GM12873 (cell line): ENCODE measurements around the gene QRICH2.

Experiments used
- CTCF ChIP-seq: IDR thresholded peaks from 2 replicates; pipeline ENCODE4 v1.5.1; 2012; ENCODE audit warnings: low read depth, mild to moderate bottlenecking, moderate library complexity, low read length, control low read depth; ENCODE audit not compliant: insufficient read depth; ENCODE audit errors: missing control alignments

QRICH2 gene

DNA sequence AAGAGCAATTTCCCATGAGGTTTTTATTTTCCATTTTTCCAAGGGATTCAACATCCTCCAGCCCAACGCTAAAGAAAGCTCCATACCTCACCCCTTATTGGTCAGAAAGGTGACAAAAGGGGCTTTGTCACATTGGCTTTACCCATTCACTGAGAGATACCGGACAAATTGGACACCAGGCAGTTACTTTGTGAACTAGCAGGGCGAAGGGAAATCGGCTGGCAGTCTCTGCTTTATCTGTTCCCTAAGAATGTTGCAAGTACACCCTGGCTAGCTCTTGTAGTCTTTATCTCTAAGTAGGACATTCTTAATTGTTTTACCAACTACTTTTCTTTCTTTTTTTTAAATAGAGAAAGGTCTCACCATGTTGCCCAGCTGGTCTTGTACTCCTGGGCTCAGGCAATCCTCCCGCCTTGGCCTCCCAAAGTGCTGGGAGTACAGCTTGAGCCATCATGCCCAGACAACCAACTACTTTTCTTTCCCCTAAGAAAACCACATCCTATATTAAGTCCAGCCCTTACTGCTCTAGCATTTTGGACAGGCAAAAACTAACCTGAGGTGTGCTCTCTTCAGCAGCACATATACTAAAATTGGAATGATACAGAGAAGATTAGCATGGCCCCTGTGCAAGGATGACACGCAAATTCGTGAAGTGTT lies 28.8 kb upstream of the QRICH2 start:
- TF ChIP-seq CTCF = no peak

GRCh38 chr17:76335716-76336381 lies 27.8 kb upstream of the QRICH2 start:
- no peak for TF ChIP-seq CTCF

DNA sequence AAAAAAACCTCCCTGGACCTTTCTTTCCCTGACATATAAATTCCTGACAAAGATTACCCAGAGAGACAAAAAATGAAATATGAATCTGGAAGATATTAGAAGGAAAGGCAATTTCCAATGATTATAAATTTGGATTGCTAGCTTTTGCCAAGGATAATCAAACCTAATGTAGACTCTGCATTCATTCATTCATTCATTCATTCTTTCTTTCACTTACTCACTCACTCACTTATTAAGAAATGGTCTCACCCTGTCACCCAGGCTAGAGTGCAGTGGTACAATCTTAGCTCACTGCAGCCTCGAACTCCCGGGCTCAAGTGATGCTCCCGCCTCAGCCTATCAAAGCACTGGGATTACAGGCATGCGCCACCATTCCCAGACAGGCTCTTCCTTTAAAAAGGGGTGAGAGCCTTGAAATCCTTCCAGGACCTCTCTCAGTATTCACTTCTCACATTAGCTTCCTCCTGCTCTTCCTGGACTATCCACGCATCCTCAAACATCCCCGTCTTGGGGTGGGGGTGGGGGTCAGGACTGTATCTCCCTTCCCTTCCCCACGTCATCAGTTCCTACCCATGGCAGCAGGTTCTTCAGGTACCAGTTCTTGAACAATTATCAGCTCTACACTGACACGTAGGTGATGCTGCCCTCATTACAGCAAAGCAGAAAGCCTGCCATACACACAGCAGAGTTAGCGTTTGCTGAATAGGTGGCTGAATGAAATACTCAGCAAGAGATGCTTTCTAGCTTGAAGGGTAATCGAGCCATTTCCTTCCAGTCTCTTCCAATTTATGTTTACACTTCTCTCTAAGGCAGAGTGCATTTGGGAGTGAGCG lies 25.8 kb upstream of the QRICH2 start:
- no peak for TF ChIP-seq CTCF

GRCh38 chr17:76331083-76331482 lies 23.0 kb upstream of the QRICH2 start:
- no peak for TF ChIP-seq CTCF

GRCh38 chr17:76329664-76330063 lies 21.6 kb upstream of the QRICH2 start:
- no peak for TF ChIP-seq CTCF

- TF ChIP-seq CTCF = no peak
Measured at GRCh38 chr17:76327696-76328095, 19.6 kb upstream of the QRICH2 start.

- no peak for TF ChIP-seq CTCF
Measured at GRCh38 chr17:76326306-76326705, 18.2 kb upstream of the QRICH2 start.
